ENCODE results near the gene SBF2. TPM values are rescaled to one million over a fixed set of nuclear protein-coding genes. Genes with fewer than 3 reads are reported as not detected.

Gene SBF2
- total and polyA plus RNA-seq, 2 donors (not counting 1 experiment from before 2014, with no cell fraction given): 5.6 to 17.7 TPM

DNA sequence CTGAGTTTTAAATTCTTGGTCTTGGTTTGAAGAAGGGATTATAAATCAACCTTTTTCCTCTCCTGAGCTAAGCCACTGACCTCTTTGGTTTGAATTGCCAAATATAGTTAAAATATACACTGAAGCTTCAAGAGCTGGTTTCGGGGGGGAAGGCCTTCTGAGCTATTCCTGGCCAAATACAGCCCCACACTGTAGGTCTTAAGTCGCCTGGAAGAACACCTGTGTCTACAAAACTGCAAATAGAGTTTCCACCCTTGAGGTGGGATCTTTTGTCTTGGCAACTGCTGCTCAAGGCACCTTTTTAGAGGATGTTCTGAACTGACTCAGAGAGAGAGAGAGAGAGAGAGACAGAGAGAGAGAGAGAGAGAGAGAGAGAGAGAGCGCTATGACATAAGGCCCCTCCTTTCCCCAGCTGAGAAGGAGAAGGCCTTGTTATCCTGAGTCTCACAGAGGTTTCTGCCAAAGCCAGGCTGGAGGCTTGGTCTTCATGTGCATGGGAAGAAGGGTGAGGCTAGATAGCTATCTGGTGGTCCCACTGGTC, 16.4 kb upstream of the SBF2 start:
- H3K9me3 ChIP-seq (ENCODE audit: control extremely low read depth in 1 of 3, control insufficient read depth in 2 of 3, insufficient read depth in 1 of 3, low read length in 2 of 3): peaks cover 0 to 16% (median 4%) of the 10 kb centered on the region in 3 donors
- H3K4me1 ChIP-seq (ENCODE audit: control insufficient read depth in 2 of 2, insufficient read depth in 2 of 2, low read length in 2 of 2): peaks cover 32 to 37% of the 10 kb centered on the region in 2 donors
- ChIA-PET POLR2A (interaction anchor here (1.2 kb wide), 1 partner anchor 551 kb away, joined by 3 read pairs; no protein-coding TSS in a partner anchor), CTCF (interaction anchor here (0.9 to 10.2 kb wide), 6 partner anchors 12 to 562 kb away, joined by 3 to 187 read pairs (median 7); no protein-coding TSS in a partner anchor)
- no peaks in the 10 kb centered on the region for H3K36me3 ChIP-seq (replicated peaks in 1 of 2; ENCODE audit: control extremely low read depth in 1 of 2, control insufficient read depth in 1 of 2, extremely low read depth in 1 of 2, insufficient read depth in 2 of 2, low read length in 1 of 2)
- TF ChIP-seq, protein P1, sequence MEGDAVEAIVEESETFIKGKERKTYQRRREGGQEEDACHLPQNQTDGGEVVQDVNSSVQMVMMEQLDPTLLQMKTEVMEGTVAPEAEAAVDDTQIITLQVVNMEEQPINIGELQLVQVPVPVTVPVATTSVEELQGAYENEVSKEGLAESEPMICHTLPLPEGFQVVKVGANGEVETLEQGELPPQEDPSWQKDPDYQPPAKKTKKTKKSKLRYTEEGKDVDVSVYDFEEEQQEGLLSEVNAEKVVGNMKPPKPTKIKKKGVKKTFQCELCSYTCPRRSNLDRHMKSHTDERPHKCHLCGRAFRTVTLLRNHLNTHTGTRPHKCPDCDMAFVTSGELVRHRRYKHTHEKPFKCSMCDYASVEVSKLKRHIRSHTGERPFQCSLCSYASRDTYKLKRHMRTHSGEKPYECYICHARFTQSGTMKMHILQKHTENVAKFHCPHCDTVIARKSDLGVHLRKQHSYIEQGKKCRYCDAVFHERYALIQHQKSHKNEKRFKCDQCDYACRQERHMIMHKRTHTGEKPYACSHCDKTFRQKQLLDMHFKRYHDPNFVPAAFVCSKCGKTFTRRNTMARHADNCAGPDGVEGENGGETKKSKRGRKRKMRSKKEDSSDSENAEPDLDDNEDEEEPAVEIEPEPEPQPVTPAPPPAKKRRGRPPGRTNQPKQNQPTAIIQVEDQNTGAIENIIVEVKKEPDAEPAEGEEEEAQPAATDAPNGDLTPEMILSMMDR (IDR thresholded peaks at IDR 0.05): no peak
- H3K9ac ChIP-seq (ENCODE audit: low read length): no peak overlapping the region
- H2AFZ ChIP-seq (ENCODE audit: insufficient read depth, low read depth, low read length, poor library complexity, severe bottlenecking): no peak overlapping the region
- no peaks in the 10 kb centered on the region for H3K79me2 ChIP-seq (ENCODE audit: control insufficient read depth, insufficient read depth, low read length)
- WGBS (ENCODE audit: insufficient coverage): 90% methylated on average over 2 of the region's 3 CpGs
- H3K27me3 Mint-ChIP-seq: peaks cover 22% of the 10 kb centered on the region
- no peak for DNase-seq
- H3K27ac Mint-ChIP-seq: no peak overlapping the region
- intact Hi-C loops (cut with micrococcal nuclease): no loop called here
- H3K4me2 ChIP-seq (replicated peaks; ENCODE audit: low read depth, low read length, poor library complexity, severe bottlenecking): no peak overlapping the region
- no peak overlapping the region for H3K4me3 ChIP-seq (ENCODE audit: control extremely low read depth in 1 of 5, extremely low read depth in 1 of 5, insufficient read depth in 1 of 5, low read depth in 2 of 5, low read length in 4 of 5)
- peaks cover 36% of the 10 kb centered on the region for H3K4me1 Mint-ChIP-seq
- no peak overlapping the region for H3K27ac ChIP-seq (ENCODE audit: low read length in 2 of 2)
- H3K27me3 ChIP-seq (replicated peaks in 1 of 4; ENCODE audit: control extremely low read depth in 1 of 4, control insufficient read depth in 3 of 4, insufficient read depth in 4 of 4, low read length in 3 of 4): peaks cover 0 to 27% (median 10%) of the 10 kb centered on the region in 4 experiments
- H3K4me3 Mint-ChIP-seq: no peak overlapping the region
- no peaks in the 10 kb centered on the region for H4K20me1 ChIP-seq (ENCODE audit: control insufficient read depth, insufficient read depth, low read length, poor library complexity, severe bottlenecking)
- no peak for ATAC-seq (ENCODE audit: low read depth)
- H3K9me3 Mint-ChIP-seq (ENCODE audit: insufficient read depth): no peaks in the 10 kb centered on the region

DNA sequence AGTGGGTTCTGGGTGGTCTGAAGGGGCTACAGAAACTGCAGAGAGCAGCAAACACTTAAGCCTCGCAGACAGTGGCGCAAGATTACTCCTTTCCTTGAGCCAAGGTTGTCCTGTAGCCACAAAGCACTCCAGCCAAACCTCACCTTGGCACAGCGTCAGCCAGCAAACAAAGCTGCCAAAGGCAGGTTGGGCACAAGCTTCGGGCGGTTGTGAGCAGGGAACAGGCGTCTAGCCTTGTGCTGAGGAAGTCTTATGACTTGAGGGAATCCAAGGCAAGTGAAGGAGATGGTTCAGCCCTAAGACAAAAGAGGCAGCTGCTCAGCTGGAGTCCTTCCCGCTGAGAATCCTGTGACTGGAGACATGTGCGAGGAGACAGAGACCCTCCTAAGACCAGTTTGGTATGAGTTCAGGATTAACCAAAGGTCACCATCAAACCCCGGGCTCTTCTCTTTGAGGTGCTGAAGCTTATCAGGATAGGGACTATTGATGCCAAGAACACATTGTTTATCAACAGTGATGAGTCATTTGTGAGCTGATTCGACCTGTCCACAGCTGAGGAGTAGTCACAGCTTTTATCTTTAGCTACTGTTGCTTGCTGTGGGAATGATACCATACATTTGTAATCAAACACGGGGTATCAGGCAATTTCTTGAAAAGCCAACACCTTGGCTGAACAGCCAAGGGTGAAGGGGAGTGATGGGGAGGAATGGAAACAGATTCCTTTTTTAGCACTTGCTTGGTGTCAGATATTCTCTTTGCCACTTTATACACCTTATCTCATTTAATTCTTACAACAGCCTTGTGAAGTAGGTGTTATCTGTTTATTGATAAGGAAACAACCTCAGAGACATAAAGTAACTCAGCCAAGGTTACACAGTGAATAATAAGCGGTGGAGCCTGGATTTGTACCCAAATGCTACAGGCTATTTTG, 15.4 kb upstream of the SBF2 start:
- Histone ChIP-seq H3K27me3 (replicated peaks in 1 of 4; ENCODE audit: control extremely low read depth in 1 of 4, control insufficient read depth in 3 of 4, insufficient read depth in 4 of 4, low read length in 3 of 4) (peaks cover 0 to 34% (median 12%) of the 10 kb centered on the region in 4 experiments), H2AFZ (ENCODE audit: insufficient read depth, low read depth, low read length, poor library complexity, severe bottlenecking) (no peak overlapping the region), H3K4me3 (ENCODE audit: control extremely low read depth in 1 of 5, extremely low read depth in 1 of 5, insufficient read depth in 1 of 5, low read depth in 2 of 5, low read length in 4 of 5) (no peak overlapping the region), H3K36me3 (replicated peaks in 1 of 2; ENCODE audit: control extremely low read depth in 1 of 2, control insufficient read depth in 1 of 2, extremely low read depth in 1 of 2, insufficient read depth in 2 of 2, low read length in 1 of 2) (no peaks in the 10 kb centered on the region), H3K4me2 (replicated peaks; ENCODE audit: low read depth, low read length, poor library complexity, severe bottlenecking) (no peak overlapping the region), H4K20me1 (ENCODE audit: control insufficient read depth, insufficient read depth, low read length, poor library complexity, severe bottlenecking) (no peaks in the 10 kb centered on the region), H3K4me1 (ENCODE audit: control insufficient read depth in 2 of 2, insufficient read depth in 2 of 2, low read length in 2 of 2) (peaks cover 37 to 42% of the 10 kb centered on the region in 2 donors), H3K79me2 (ENCODE audit: control insufficient read depth, insufficient read depth, low read length) (no peaks in the 10 kb centered on the region), H3K9me3 (ENCODE audit: control extremely low read depth in 1 of 3, control insufficient read depth in 2 of 3, insufficient read depth in 1 of 3, low read length in 2 of 3) (peaks cover 0 to 16% (median 4%) of the 10 kb centered on the region in 3 donors), H3K27ac (ENCODE audit: low read length in 2 of 2) (no peak overlapping the region), H3K9ac (ENCODE audit: low read length) (no peak overlapping the region)
- peaks cover 22% of the 10 kb centered on the region for H3K27me3 Mint-ChIP-seq
- 90% methylated on average over 10 of the region's 12 CpGs for WGBS (ENCODE audit: insufficient coverage)
- no peak overlapping the region for H3K27ac Mint-ChIP-seq
- H3K4me1 Mint-ChIP-seq: peaks cover 39% of the 10 kb centered on the region
- DNase-seq: no peak
- ChIA-PET POLR2A (interaction anchor here (0.8 to 1.2 kb wide), 2 partner anchors 550 to 551 kb away, joined by 3 read pairs; no protein-coding TSS in a partner anchor), CTCF (interaction anchor here (0.9 to 10.2 kb wide), 11 partner anchors 6 to 696 kb away, joined by 3 to 187 read pairs (median 10); no protein-coding TSS in a partner anchor)
- H3K9me3 Mint-ChIP-seq (ENCODE audit: insufficient read depth): no peaks in the 10 kb centered on the region
- TF ChIP-seq EZH2 (IDR thresholded peaks at IDR 0.05; ENCODE audit: borderline replicate concordance, insufficient read depth, low read depth, low read length, poor library complexity, severe bottlenecking): no peak
- TF ChIP-seq, protein P1 (IDR thresholded peaks at IDR 0.05): no peak
- no peak for ATAC-seq (ENCODE audit: low read depth)
- intact Hi-C loops (cut with micrococcal nuclease): loop anchor here (2.0 to 10.0 kb wide), 6 partner anchors 15 to 995 kb away; partner anchors contain the start of genes AMPD3, RNF141, SBF2 and TMEM41B
- H3K4me3 Mint-ChIP-seq: no peak overlapping the region

Measured in B cell (primary cell).